ENCODE measurements around the gene WBP11.

WBP11 gene

DNA sequence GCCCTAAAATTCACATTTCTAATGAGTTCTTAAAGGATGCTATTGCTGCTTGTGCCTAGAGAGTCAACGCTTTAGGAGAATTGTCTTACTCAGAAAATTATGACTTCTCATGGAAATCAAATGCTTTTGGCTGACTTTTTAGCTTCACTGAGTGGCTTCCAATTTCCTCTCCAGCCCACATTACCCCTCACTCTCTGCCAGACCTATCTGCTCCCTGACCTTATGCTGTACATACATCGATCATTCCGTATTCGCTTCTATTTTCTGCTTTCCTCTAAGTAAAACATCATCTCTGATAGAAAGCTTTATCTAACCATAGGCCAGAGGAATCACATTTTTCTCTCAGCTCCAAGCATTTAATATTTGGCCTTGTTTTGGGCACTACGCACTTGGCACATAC lies 23.2 kb upstream of the WBP11 start:
- TF ChIP-seq, protein P1, sequence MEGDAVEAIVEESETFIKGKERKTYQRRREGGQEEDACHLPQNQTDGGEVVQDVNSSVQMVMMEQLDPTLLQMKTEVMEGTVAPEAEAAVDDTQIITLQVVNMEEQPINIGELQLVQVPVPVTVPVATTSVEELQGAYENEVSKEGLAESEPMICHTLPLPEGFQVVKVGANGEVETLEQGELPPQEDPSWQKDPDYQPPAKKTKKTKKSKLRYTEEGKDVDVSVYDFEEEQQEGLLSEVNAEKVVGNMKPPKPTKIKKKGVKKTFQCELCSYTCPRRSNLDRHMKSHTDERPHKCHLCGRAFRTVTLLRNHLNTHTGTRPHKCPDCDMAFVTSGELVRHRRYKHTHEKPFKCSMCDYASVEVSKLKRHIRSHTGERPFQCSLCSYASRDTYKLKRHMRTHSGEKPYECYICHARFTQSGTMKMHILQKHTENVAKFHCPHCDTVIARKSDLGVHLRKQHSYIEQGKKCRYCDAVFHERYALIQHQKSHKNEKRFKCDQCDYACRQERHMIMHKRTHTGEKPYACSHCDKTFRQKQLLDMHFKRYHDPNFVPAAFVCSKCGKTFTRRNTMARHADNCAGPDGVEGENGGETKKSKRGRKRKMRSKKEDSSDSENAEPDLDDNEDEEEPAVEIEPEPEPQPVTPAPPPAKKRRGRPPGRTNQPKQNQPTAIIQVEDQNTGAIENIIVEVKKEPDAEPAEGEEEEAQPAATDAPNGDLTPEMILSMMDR (IDR thresholded peaks at IDR 0.05; ENCODE audit: control insufficient read depth, insufficient read depth, low read depth, low read length, missing control alignments), result no peak
- no peak overlapping the region for H3K4me3 ChIP-seq (ENCODE audit: control insufficient read depth, low read depth, low read length)
- DNase-seq (ENCODE audit: low read depth), result no peak

DNA sequence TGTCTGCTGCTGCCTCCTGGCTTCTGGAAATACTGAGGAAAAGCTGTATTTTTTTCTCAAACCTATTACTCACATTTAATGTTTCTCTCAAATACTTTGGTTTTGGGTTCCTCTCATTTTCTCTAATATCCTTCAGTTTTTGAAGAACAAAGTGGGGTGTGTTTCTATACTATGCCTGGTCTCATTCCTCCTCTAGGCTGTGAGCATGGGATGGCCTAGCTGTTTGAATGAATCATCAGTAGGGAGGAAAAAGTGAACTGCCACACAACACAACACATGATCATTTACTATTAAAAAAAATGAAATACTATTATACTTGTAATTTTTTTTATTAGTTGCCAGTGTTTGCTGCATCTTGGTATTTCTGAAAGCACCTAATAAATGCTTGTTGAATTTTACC lies 22.0 kb upstream of the WBP11 start:
- H3K4me3 ChIP-seq (ENCODE audit: control insufficient read depth, low read depth, low read length), result no peak overlapping the region
- TF ChIP-seq, protein P1 (IDR thresholded peaks at IDR 0.05; ENCODE audit: control insufficient read depth, insufficient read depth, low read depth, low read length, missing control alignments), result no peak
- DNase-seq (ENCODE audit: low read depth), result no peak

- TF ChIP-seq, protein P1 (IDR thresholded peaks at IDR 0.05; ENCODE audit: control insufficient read depth, insufficient read depth, low read depth, low read length, missing control alignments), result no peak
- DNase-seq (ENCODE audit: low read depth), result no peak
Measured at GRCh38 chr12:14824012-14824634, 20.8 kb upstream of the WBP11 start.

GRCh38 chr12:14814014-14814413 lies 10.7 kb upstream of the WBP11 start, which contains the start of gene SMCO3:
Gene SMCO3 (minus strand): TSS chr12:14814182. CDS start chr12:14806680, 7,502 bp downstream.
- TF ChIP-seq, protein P1 (IDR thresholded peaks at IDR 0.05; ENCODE audit: control insufficient read depth, insufficient read depth, low read depth, low read length, missing control alignments), result no peak
- H3K4me3 ChIP-seq (ENCODE audit: control insufficient read depth, low read depth, low read length), result no peak within 1 kb of the TSS
- DNase-seq (ENCODE audit: low read depth), result no peak

More at GRCh38 chr12:14824012-14824634, 20.8 kb upstream of the WBP11 start:
- H3K4me3 ChIP-seq (ENCODE audit: control insufficient read depth, low read depth, low read length), result no peak overlapping the region

DNA sequence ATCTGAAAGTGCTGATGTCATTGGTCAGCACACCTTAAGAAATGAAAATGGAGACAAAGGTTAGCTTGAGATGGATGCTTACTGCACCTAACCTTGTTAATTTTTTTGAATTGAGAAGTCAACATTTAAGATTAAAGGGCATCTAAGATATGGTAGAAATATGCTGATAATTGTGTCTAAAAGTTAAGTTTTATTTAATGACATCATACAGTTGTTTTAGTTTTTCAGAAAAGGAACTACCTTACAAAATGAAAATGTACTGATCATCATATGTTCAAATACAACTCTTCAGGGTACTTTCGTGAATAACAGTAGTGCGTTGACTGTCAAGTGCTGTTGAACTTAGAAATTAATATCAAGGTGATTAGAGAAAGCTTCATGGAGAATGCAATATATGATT lies 8.2 kb upstream of the WBP11 start:
- H3K4me3 ChIP-seq (ENCODE audit: control insufficient read depth, low read depth, low read length), result no peak overlapping the region
- TF ChIP-seq, protein P1 (IDR thresholded peaks at IDR 0.05; ENCODE audit: control insufficient read depth, insufficient read depth, low read depth, low read length, missing control alignments), result no peak
- DNase-seq (ENCODE audit: low read depth), result no peak

DNA sequence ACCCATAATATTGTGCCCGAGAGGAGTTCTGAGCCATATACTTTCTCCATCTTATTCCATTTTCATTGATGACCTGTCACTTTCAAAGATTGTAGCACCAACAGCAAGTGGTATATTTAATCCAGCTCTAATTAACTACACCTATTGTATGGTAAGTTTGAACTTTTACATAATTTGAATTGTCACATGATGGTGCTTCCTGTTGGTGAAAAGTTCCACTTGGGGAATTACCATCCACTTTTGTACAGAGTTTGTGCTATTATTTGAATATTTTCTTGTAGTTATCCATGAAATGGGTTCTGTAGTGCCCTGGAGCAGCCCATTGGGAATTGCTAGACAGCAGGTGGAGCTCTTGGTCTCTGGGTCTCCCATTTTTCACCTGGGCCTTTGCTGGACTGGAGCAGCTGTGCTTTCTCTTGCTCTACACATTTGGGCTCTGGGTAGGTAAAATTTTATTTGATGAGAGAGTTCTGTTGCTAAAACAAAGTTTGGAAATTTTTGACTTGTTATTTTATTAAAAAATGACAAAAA lies 7.7 kb upstream of the WBP11 start:
- DNase-seq (ENCODE audit: low read depth), result no peak
- no peak overlapping the region for H3K4me3 ChIP-seq (ENCODE audit: control insufficient read depth, low read depth, low read length)

More for the DNA sequence above, 7.7 kb upstream of the WBP11 start:
- TF ChIP-seq, protein P1 (IDR thresholded peaks at IDR 0.05; ENCODE audit: control insufficient read depth, insufficient read depth, low read depth, low read length, missing control alignments), result peak; percentile 66

Data from AG09309 (cell line).